Duodenal mucosa (tissue), 2 donors: Measurements from ENCODE around the gene FASTK.
A peak's percentile ranks its signal among the peaks of the same experiment; 100 is the strongest.
"Not testable (repeated sequence)": the region's sequence is repeated elsewhere in the genome, so short reads cannot be mapped to it uniquely, and the experiment has no call there.

Experiments used
- H3K27ac ChIP-seq: one replicate; pipeline ENCODE4 v1.7.0; 2013; ENCODE audit warnings: low read depth, low read length
- H3K27me3 ChIP-seq, 2 donors: one replicate each; pipeline ENCODE4 v1.7.0; 2013; ENCODE audit warnings: low read length in 2 of 2, control low read depth in 1 of 2; ENCODE audit not compliant: insufficient read depth in 2 of 2, control insufficient read depth in 1 of 2
- H3K36me3 ChIP-seq, 2 donors: one replicate each; pipeline ENCODE4 v1.7.0; 2013; ENCODE audit warnings: low read length in 2 of 2, control low read depth in 1 of 2; ENCODE audit not compliant: insufficient read depth in 2 of 2, control insufficient read depth in 1 of 2
- H3K4me1 ChIP-seq, 2 donors: one replicate each; pipeline ENCODE4 v1.7.0; 2013; ENCODE audit warnings: low read length in 2 of 2, control low read depth in 1 of 2; ENCODE audit not compliant: insufficient read depth in 2 of 2, control insufficient read depth in 1 of 2
- H3K4me3 ChIP-seq, 2 donors: one replicate each; pipeline ENCODE4 v1.7.0; 2013; ENCODE audit warnings: low read length in 2 of 2, low read depth in 1 of 2
- H3K9ac ChIP-seq, 2 donors: one replicate each; pipeline ENCODE4 v1.7.0; 2013; ENCODE audit warnings: low read length in 2 of 2, low read depth in 1 of 2
- H3K9me3 ChIP-seq, 2 donors: one replicate each; pipeline ENCODE4 v1.7.0; 2013; ENCODE audit warnings: low read length in 2 of 2, control low read depth in 1 of 2; ENCODE audit not compliant: control insufficient read depth in 1 of 2

Gene FASTK

DNA sequence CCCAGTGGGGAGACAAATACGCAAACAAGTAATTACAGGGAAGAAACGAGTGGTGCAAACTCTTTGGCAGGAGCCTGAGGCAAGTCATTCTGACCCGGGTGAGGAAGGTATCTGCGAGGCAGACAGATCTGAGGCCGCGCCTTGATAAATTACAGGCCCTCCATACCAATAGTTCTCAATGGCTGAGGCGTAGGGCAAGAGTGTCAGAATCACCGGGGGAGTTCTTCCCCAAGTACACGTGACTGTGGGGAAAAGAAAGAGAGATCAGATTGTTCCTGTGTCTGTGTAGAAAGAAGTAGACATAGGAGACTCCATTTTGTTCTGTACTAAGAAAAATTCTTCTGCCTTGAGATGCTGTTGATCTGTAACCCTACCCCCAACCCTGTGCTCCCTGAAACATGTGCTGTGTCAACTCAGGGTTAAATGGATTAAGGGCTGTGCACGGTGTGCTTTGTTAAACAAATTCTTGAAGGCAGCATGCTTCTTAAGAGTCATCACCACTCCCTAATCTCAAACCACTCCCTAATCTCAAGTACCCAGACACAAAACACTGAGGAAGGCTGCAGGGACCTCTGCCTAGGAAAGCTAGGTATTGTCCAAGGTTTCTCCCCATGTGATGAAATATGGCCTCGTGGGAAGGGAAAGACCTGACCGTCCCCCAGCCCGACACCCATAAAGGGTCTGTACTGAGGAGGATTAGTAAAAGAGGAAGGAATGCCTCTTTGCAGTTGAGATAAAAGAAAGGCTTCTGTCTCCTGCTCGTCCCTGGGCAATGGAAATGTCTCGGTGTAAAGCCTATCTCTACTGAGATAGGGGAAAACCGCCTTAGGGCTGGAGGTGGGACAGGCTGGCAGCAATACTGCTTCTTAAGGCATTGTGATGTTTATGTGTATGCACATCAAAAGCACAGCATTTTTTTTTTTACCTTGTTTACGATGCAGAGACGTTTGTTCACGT lies 53.6 kb downstream of the FASTK start:
- not testable (repeated sequence) for H3K27me3 ChIP-seq, H3K9me3 ChIP-seq, H3K27ac ChIP-seq, H3K36me3 ChIP-seq
- H3K4me1 ChIP-seq: peaks cover 6 to 22% of the 10 kb centered on the region in 2 donors
- peak overlapping the region in 1 of 2 donors; percentile 75 for H3K4me3 ChIP-seq
- H3K9ac ChIP-seq: peak overlapping the region in 1 of 2 donors; percentile 57
